ENCODE results near the gene TRAF2.
A peak's percentile ranks its signal among the peaks of the same experiment; 100 is the strongest.

Gene TRAF2

GRCh38 chr9:136962701-136963248 is 76.5 kb downstream of the TRAF2 start:
- DNase-seq, result no peak

- DNase-seq, result no peak
These were observed 77.0 kb downstream of the TRAF2 start for GRCh38 chr9:136963341-136963740.

GRCh38 chr9:136963751-136964150 is 77.4 kb downstream of the TRAF2 start:
- DNase-seq, result no peak

- DNase-seq, result no peak
These were observed 77.9 kb downstream of the TRAF2 start for GRCh38 chr9:136964171-136964689.

GRCh38 chr9:136964833-136965422 is 78.6 kb downstream of the TRAF2 start:
- no peak for DNase-seq

GRCh38 chr9:136965771-136966484 is 79.6 kb downstream of the TRAF2 start:
- DNase-seq, result peak in 1 of 2 experiments; percentile 29

- no peak for DNase-seq
These were observed 82.2 kb downstream of the TRAF2 start for GRCh38 chr9:136968333-136969127.

GRCh38 chr9:136969150-136969549 is 82.8 kb downstream of the TRAF2 start:
- DNase-seq, result no peak

- no peak for DNase-seq
These were observed 83.5 kb downstream of the TRAF2 start for GRCh38 chr9:136969774-136970173.

GRCh38 chr9:136970361-136970760 is 84.0 kb downstream of the TRAF2 start:
- no peak for DNase-seq

GRCh38 chr9:136971746-136972145 is 85.4 kb downstream of the TRAF2 start:
- no peak for DNase-seq

GRCh38 chr9:136972335-136972734 is 86.0 kb downstream of the TRAF2 start:
- no peak for DNase-seq

- DNase-seq, result no peak
These were observed 86.4 kb downstream of the TRAF2 start for GRCh38 chr9:136972743-136973142.

- DNase-seq, result no peak
These were observed 87.6 kb downstream of the TRAF2 start for GRCh38 chr9:136973618-136974617.

GRCh38 chr9:136974817-136975535 is 88.7 kb downstream of the TRAF2 start:
- no peak for DNase-seq

GRCh38 chr9:136975644-136976043 is 89.3 kb downstream of the TRAF2 start:
- peak; percentile 55 to 66 for DNase-seq
